Ishikawa (cell line): Measurements from ENCODE around the gene VPS4B.

ENCODE experiments used
- CEBPB ChIP-seq: IDR thresholded peaks from 2 replicates; pipeline ENCODE4 v1.6.1; 2012
- CREB1 ChIP-seq: IDR thresholded peaks from 2 replicates; pipeline ENCODE4 v1.6.1; 2012; ENCODE audit warnings: low read depth
- EGR1 ChIP-seq: IDR thresholded peaks from 2 replicates; pipeline ENCODE4 v1.6.1; 2012
- EP300 ChIP-seq: IDR thresholded peaks from 2 replicates; pipeline ENCODE4 v1.6.1; 2012; ENCODE audit warnings: borderline replicate concordance
- FOXM1 ChIP-seq: IDR thresholded peaks from 2 replicates; pipeline ENCODE4 v1.6.1; 2012; ENCODE audit warnings: low read depth, borderline replicate concordance
- NFIC ChIP-seq: IDR thresholded peaks from 2 replicates; pipeline ENCODE4 v1.6.1; 2012
- RAD21 ChIP-seq: IDR thresholded peaks from 2 replicates; pipeline ENCODE4 v1.6.1; 2012; ENCODE audit warnings: low read depth
- REST ChIP-seq: IDR thresholded peaks from 2 replicates; pipeline ENCODE4 v1.6.1; 2012; ENCODE audit warnings: low read depth, mild to moderate bottlenecking
- TAF1 ChIP-seq: IDR thresholded peaks from 2 replicates; pipeline ENCODE4 v1.6.1; 2012; ENCODE audit warnings: low read depth, mild to moderate bottlenecking
- TCF12 ChIP-seq: IDR thresholded peaks from 2 replicates; pipeline ENCODE4 v1.6.1; 2012; ENCODE audit warnings: low read depth
- TEAD4 ChIP-seq: IDR thresholded peaks from 2 replicates; pipeline ENCODE4 v1.6.1; 2012
- USF1 ChIP-seq: IDR thresholded peaks from 2 replicates; pipeline ENCODE4 v1.6.1; 2012
- YY1 ChIP-seq: IDR thresholded peaks from 2 replicates; pipeline ENCODE4 v1.6.1; 2012; ENCODE audit warnings: low read depth
- ZBTB7A ChIP-seq: IDR thresholded peaks from 2 replicates; pipeline ENCODE4 v1.6.1; 2012; ENCODE audit warnings: low read depth
- TF ChIP-seq, protein P1 (sequence below): IDR thresholded peaks from 2 replicates; pipeline ENCODE4 v1.6.1; 2012

Gene VPS4B

DNA sequence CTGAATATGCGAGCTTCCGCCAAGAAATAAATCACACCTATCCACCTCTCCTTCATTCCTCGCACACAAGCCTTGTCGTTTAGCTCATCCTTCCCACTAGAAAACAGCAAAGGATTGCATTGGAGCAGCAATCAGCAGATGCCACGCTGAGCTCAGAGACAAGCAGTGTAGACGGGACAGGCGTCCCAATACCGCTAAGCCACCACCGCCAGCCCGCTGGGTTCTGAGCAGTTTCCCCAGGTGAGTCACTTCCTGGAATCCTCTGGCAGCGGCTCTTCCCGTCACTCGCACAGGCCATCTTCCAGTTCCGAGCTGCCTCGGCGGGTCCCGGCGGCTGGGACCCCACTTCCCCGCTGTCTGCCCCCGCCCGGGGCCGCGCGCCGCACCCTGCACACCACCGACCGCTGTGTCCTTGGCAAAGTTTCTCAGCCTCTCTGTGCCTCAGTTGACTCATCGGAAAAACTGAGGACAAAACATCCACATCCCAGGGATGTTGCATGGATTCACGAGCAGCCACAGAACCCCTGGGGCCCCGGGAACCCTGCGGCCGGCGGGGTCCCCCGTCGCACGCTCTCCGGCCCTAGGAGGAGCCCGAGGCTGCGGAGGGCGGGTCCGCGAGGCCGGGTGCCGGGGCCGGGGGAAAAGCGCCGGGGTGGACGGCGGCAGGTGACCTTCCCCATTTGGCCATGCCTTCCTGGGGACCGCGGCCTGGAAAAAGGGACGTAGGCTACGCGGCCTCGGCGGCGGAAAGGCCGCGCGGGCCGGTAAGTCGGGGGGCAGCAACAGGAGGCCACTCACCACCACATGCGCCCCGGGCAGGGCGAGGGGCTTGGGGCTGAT is 55.8 kb downstream of the VPS4B start:
- TF ChIP-seq FOXM1 (no peak), ZBTB7A (no peak), REST (no peak), NFIC (peak; percentile 13; the same call in 1 of the 2 replicates), CEBPB (no peak), RAD21 (no peak), TCF12 (no peak), EP300 (no peak; the same call in 1 of the 2 replicates), TAF1 (0 out of 2 replicates have a peak, but pooled peaks have one; percentile 1), USF1 (no peak), EGR1 (no peak), CREB1 (no peak), YY1 (no peak), TEAD4 (no peak; the same call in 1 of the 2 replicates)
- TF ChIP-seq, protein P1, sequence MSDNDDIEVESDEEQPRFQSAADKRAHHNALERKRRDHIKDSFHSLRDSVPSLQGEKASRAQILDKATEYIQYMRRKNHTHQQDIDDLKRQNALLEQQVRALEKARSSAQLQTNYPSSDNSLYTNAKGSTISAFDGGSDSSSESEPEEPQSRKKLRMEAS: peak; percentile 39; the same call in 1 of the 2 replicates

DNA sequence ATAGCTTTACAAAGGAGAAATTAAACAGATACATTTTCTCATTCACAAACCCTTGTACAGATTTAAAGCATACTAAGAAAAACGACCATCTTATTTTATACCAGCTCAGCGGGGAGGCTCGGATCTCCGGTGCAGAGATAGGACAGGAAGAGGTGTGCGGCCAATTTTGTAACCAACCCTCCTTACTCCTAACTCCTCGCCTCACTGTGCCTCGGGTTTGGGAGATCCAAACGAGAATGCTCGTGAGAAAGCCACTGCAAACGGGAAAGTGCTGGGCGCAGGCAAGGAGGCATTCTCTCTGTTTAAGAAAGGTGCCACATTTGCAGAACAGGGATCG is 56.4 kb downstream of the VPS4B start:
- TF ChIP-seq, protein P1: no peak
- 0 out of 2 replicates have a peak, but pooled peaks have one; percentile 19 for TF ChIP-seq TAF1

DNA sequence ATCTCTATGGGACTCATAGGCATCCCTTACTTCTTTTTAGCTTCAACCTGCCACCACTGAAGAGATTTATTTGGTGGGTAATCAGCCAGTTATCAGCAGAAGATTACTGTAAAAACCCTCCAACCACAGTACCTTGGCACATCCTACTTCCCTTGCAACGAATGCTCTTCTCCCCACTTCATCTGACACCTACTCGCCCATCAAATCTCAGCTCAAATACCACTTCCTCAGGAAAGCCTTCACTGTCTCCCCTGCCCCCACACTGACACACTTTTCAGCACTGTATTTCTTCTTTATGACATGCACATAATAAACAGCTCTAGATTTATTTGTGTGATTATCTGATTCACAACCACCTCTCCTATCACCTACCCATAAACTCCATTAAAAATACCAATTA is 58.3 kb downstream of the VPS4B start:
- TF ChIP-seq ZBTB7A (no peak), RAD21 (no peak), REST (no peak), FOXM1 (no peak), NFIC (no peak), TCF12 (no peak), YY1 (no peak), USF1 (no peak), EP300 (no peak), TAF1 (no peak), CEBPB (no peak), TEAD4 (no peak)
- TF ChIP-seq, protein P1: no peak

DNA sequence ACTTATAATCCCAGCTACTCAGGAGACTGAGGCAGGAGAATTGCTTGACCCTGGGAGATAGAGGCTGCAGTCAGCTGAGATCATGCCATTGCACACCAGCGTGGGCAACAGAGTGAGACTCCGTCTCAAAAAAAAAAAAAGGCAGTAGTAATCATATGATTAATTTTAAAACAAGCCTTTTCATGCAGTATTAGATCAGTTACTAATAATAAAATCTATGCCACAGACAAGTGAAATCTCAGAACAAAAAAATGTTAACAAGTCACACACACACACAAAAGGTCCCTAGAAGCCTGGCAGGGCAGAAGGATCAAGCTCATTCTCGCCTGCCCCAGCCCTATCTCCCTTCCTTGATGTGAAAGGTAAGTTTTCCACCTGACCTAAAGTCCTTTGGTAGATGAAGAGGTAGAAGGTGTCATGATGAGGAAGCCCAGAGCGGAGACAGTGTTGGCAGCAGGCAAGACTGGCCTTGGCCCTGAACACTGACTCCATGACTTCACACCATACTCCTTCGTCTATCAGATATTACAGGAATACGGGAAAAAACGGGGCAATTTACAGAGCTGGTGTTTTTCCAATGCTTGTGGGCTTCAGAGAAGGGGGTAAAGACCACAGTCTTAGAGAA is 65.9 kb downstream of the VPS4B start:
- no peak for TF ChIP-seq TAF1
- no peak for TF ChIP-seq FOXM1
- no peak for TF ChIP-seq REST
- TF ChIP-seq RAD21: no peak
- TF ChIP-seq EP300: no peak
- no peak for TF ChIP-seq CREB1
- no peak for TF ChIP-seq TCF12
- no peak for TF ChIP-seq USF1
- TF ChIP-seq YY1: no peak
- no peak for TF ChIP-seq NFIC
- TF ChIP-seq TEAD4: no peak
- no peak for TF ChIP-seq ZBTB7A
- no peak for TF ChIP-seq CEBPB
- TF ChIP-seq, protein P1: no peak
- no peak for TF ChIP-seq EGR1
